CD14-positive monocyte (primary cell): Measurements from ENCODE around the gene SCN2B. TPM values are rescaled to one million over a fixed set of nuclear protein-coding genes. Genes with fewer than 3 reads are reported as not detected.

Experiments used
- DNase-seq, 3 donors: peaks; one replicate each; pipeline ENCODE4 v3.0.0-alpha.2; 2011 to 2022
- H2AFZ ChIP-seq: 2 replicates; pipeline ENCODE4 v1.6.0; 2012; ENCODE audit warnings: mild to moderate bottlenecking, low read depth, low read length, inconsistent platforms; ENCODE audit not compliant: insufficient read depth, poor library complexity, severe bottlenecking
- H3K27ac ChIP-seq, 2 donors: 1 replicate in 1 of 2; 2 replicates in 1 of 2; pipeline ENCODE4 v1.5.1; 2012 to 2013; ENCODE audit warnings: low read length in 2 of 2, control low read depth in 1 of 2, inconsistent platforms in 1 of 2, low read depth in 1 of 2, mild to moderate bottlenecking in 1 of 2
- H3K27me3 ChIP-seq, 2 donors: one replicate each; pipeline versions ENCODE4 v1.6.0 to v1.6.1; 2011 to 2013; ENCODE audit warnings: low read length in 2 of 2; ENCODE audit not compliant: control insufficient read depth in 2 of 2, insufficient read depth in 2 of 2
- H3K36me3 ChIP-seq, 2 donors: replicated peaks in 1 of 2; 1 replicate in 1 of 2; 2 replicates in 1 of 2; pipeline versions ENCODE4 v1.5.1 to v1.6.1; 2012 to 2013; ENCODE audit warnings: low read length in 2 of 2, control low read depth in 1 of 2, inconsistent platforms in 1 of 2, mild to moderate bottlenecking in 1 of 2; ENCODE audit not compliant: insufficient read depth in 2 of 2, control insufficient read depth in 1 of 2
- H3K4me1 ChIP-seq, 2 donors: 1 replicate in 1 of 2; 2 replicates in 1 of 2; pipeline versions ENCODE4 v1.5.1 to v1.6.1; 2012 to 2013; ENCODE audit warnings: low read length in 2 of 2, control low read depth in 1 of 2, inconsistent platforms in 1 of 2, mild to moderate bottlenecking in 1 of 2, moderate library complexity in 1 of 2; ENCODE audit not compliant: insufficient read depth in 2 of 2, control insufficient read depth in 1 of 2
- H3K4me2 ChIP-seq: replicated peaks from 2 replicates; pipeline ENCODE3; 2012; ENCODE audit warnings: low read length, moderate library complexity, mild to moderate bottlenecking; ENCODE audit not compliant: poor library complexity, severe bottlenecking; ENCODE audit errors: extremely low read depth
- H3K4me3 ChIP-seq, 3 experiments: fragments of 200-600 bp in 1 of 3; sonication (generic) in 1 of 3; replicated peaks in 1 of 3; 1 replicate in 2 of 3; 2 replicates in 1 of 3; pipeline ENCODE4 v1.5.1; 2011 to 2013; ENCODE audit warnings: low read length in 3 of 3, mild to moderate bottlenecking in 3 of 3, control low read depth in 2 of 3, low read depth in 2 of 3, inconsistent platforms in 1 of 3, moderate library complexity in 1 of 3
- H3K79me2 ChIP-seq: 2 replicates; pipeline ENCODE4 v1.6.0; 2012; ENCODE audit warnings: mild to moderate bottlenecking, control low read depth, inconsistent platforms, low read length, moderate library complexity; ENCODE audit not compliant: insufficient read depth
- H3K9ac ChIP-seq: 2 replicates; pipeline ENCODE4 v1.6.0; 2017; ENCODE audit warnings: low read length, mild to moderate bottlenecking; ENCODE audit not compliant: insufficient read depth, poor library complexity, severe bottlenecking
- H3K9me3 ChIP-seq, 2 donors: replicated peaks in 1 of 2; 1 replicate in 1 of 2; 2 replicates in 1 of 2; pipeline versions ENCODE4 v1.5.1 to v1.6.1; 2012 to 2013; ENCODE audit warnings: low read length in 2 of 2, control low read depth in 1 of 2; ENCODE audit not compliant: control insufficient read depth in 1 of 2, insufficient read depth in 1 of 2
- H4K20me1 ChIP-seq: 2 replicates; pipeline ENCODE4 v1.6.0; 2012; ENCODE audit warnings: mild to moderate bottlenecking, low read length, control low read depth, moderate library complexity; ENCODE audit not compliant: insufficient read depth
- H3K27ac Mint-ChIP-seq, 7 donors: one replicate each; pipeline ENCODE4 v1.8.0; 2020; ENCODE audit warnings: mild to moderate bottlenecking in 7 of 7, mixed read lengths in 7 of 7, moderate library complexity in 6 of 7, inconsistent platforms in 2 of 7
- H3K27me3 Mint-ChIP-seq, 3 donors: one replicate each; pipeline ENCODE4 v1.8.0; 2021 to 2022; ENCODE audit warnings: low read depth in 3 of 3, mild to moderate bottlenecking in 3 of 3, mixed read lengths in 3 of 3, moderate library complexity in 3 of 3, inconsistent platforms in 1 of 3
- H3K36me3 Mint-ChIP-seq, 2 donors: one replicate each; pipeline ENCODE4 v1.8.0; 2020; ENCODE audit warnings: mixed read lengths in 2 of 2, inconsistent platforms in 1 of 2, mild to moderate bottlenecking in 1 of 2
- H3K4me1 Mint-ChIP-seq: one replicate; pipeline ENCODE4 v1.8.0; 2020; ENCODE audit warnings: mild to moderate bottlenecking, mixed read lengths
- H3K4me3 Mint-ChIP-seq, 2 donors: one replicate each; pipeline ENCODE4 v1.8.0; 2020; ENCODE audit warnings: mild to moderate bottlenecking in 2 of 2, mixed read lengths in 2 of 2, moderate library complexity in 1 of 2
- H3K9me3 Mint-ChIP-seq, 7 donors: one replicate each; pipeline ENCODE4 v1.8.0; 2020 to 2022; ENCODE audit warnings: mixed read lengths in 7 of 7, mild to moderate bottlenecking in 6 of 7, moderate library complexity in 6 of 7, inconsistent platforms in 2 of 7
- WGBS: methylation state at CpG from one replicate; pipeline ENCODE4 v1.1.5; 2013; ENCODE audit warnings: missing lambda C conversion rate; ENCODE audit not compliant: insufficient coverage; 5-methylcytosine and 5-hydroxymethylcytosine counted together
- intact Hi-C, 2 donors: fragments of 100-400 bp; cut with micrococcal nuclease; formaldehyde crosslinking; loops; one replicate each; pipeline versions ENCODE4 v1.15.0 to v1.15.1; 2023
- polyA plus RNA-seq, 3 donors: library from polyadenylated mRNA; depleted of rRNA in 1 of 3; unstranded in 2 of 3; stranded (reverse) in 1 of 3; fragments of 300-500 nt in 2 of 3; fragments of >200 nt in 1 of 3; fragmentation: Illumina TruSeq in 2 of 3; gene quantifications; 1 replicate in 2 of 3; 2 replicates in 1 of 3; pipeline ENCODE4 v1.2.3, GENCODE V29; 2012 to 2021
- TF ChIP-seq, protein P1 (sequence below): fragments of 200-600 bp; IDR thresholded peaks from one replicate; pipeline ENCODE4 v1.8.0; 2022; ENCODE audit warnings: antibody characterized with exemption, mild to moderate bottlenecking

Gene SCN2B
- polyA plus RNA-seq, 3 donors: 0.01 TPM; not detected in 2

DNA sequence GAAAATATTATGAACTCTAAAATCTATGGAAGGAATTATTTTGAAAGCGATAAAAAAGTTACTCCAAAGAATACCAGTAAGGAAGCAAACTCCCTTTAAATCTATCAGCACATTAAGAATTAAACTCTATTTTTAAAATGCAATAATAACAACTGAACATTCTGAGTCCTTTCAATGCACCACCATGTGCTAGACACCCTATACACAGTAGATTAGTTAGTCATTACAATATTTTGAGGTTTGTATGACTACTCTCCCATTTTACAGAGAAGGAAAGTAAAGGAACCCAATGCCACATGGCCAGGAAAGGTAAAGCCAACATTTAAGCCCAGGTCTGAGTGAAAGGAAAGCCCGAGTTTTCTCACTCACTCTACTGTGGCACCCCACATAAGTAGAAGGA lies 30.6 kb upstream of the SCN2B start:
- Mint-ChIP-seq H3K4me1 (peaks cover 65% of the 10 kb centered on the region), H3K4me3 (peak overlapping the region in 1 of 2 donors; percentile 46), H3K9me3 (peaks cover 0 to 2% (median 0%) of the 10 kb centered on the region in 7 donors), H3K27me3 (no peaks in the 10 kb centered on the region), H3K36me3 (peaks cover 42 to 43% of the 10 kb centered on the region in 2 donors), H3K27ac (peak overlapping the region; percentile 81 to 95 (median 93))
- H3K79me2 ChIP-seq: peaks cover 62% of the 10 kb centered on the region
- intact Hi-C loops: loop anchor here in 1 of 2 donors (10.0 kb wide), 1 partner anchor 278 kb away; no protein-coding TSS in a partner anchor
- peaks cover 20% of the 10 kb centered on the region for H4K20me1 ChIP-seq
- peaks cover 84 to 89% of the 10 kb centered on the region in 2 donors for H3K36me3 ChIP-seq
- H3K4me3 ChIP-seq: peak overlapping the region in 1 of 3 experiments; percentile 60
- no peaks in the 10 kb centered on the region for H3K27me3 ChIP-seq
- no CpG with 5 or more reads among the region's 2 CpGs for WGBS
- H3K9me3 ChIP-seq: no peaks in the 10 kb centered on the region
- peak overlapping the region; percentile 65 for H3K4me2 ChIP-seq
- H3K4me1 ChIP-seq: peaks cover 63 to 72% of the 10 kb centered on the region in 2 donors
- no peak overlapping the region for H2AFZ ChIP-seq
- H3K9ac ChIP-seq: peak overlapping the region; percentile 42
- no peak for DNase-seq
- peak overlapping the region in 1 of 2 donors; percentile 84 for H3K27ac ChIP-seq
- TF ChIP-seq, protein P1, sequence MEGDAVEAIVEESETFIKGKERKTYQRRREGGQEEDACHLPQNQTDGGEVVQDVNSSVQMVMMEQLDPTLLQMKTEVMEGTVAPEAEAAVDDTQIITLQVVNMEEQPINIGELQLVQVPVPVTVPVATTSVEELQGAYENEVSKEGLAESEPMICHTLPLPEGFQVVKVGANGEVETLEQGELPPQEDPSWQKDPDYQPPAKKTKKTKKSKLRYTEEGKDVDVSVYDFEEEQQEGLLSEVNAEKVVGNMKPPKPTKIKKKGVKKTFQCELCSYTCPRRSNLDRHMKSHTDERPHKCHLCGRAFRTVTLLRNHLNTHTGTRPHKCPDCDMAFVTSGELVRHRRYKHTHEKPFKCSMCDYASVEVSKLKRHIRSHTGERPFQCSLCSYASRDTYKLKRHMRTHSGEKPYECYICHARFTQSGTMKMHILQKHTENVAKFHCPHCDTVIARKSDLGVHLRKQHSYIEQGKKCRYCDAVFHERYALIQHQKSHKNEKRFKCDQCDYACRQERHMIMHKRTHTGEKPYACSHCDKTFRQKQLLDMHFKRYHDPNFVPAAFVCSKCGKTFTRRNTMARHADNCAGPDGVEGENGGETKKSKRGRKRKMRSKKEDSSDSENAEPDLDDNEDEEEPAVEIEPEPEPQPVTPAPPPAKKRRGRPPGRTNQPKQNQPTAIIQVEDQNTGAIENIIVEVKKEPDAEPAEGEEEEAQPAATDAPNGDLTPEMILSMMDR: no peak

DNA sequence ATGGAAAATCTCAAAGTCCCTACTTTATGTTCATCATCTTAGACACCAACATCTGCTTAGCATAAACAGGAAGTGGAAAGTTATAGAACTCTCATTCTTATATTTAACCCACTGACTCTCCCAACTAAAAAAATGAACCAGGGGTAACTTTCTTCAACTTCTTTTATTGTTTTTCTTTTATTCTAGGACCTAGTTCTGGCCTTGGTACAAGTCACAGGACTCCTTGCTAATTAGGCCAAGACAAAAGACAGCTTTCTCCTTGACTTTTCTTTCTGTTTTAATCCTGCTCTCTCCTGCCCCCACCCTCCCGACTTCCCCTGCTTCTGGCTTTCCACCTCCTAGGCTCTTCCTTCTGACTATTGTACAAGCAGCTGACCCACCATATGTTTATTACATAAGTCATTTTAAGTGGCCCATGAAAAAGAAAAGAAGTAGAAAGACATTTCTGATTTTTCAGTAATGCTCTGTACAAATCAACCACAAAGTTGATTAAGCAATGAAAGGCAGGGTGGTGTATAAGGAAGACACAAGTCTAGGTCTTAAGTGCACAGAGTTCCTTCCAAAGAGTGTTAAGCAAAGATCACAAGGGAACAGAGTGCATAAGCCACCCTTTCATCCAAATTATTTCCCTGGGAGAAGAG lies 30.1 kb upstream of the SCN2B start:
- Histone ChIP-seq H3K4me3 (peak overlapping the region in 1 of 3 experiments; percentile 60), H3K4me1 (peaks cover 57 to 66% of the 10 kb centered on the region in 2 donors), H3K79me2 (peaks cover 56% of the 10 kb centered on the region), H3K9ac (peak overlapping the region; percentile 42), H3K27ac (peak overlapping the region; percentile 53 to 84), H4K20me1 (peaks cover 25% of the 10 kb centered on the region), H3K9me3 (no peaks in the 10 kb centered on the region), H2AFZ (no peak overlapping the region), H3K36me3 (peaks cover 84 to 89% of the 10 kb centered on the region in 2 donors), H3K4me2 (peak overlapping the region; percentile 65), H3K27me3 (no peaks in the 10 kb centered on the region)
- Mint-ChIP-seq H3K4me3 (peak overlapping the region; percentile 0 to 51), H3K27me3 (no peaks in the 10 kb centered on the region), H3K36me3 (peaks cover 36 to 37% of the 10 kb centered on the region in 2 donors), H3K9me3 (peaks cover 0 to 2% (median 0%) of the 10 kb centered on the region in 7 donors), H3K4me1 (peaks cover 59% of the 10 kb centered on the region), H3K27ac (peak overlapping the region; percentile 81 to 95 (median 93))
- peak; percentile 53 to 78 (median 53) for DNase-seq
- TF ChIP-seq, protein P1: no peak
- no CpG with 5 or more reads among the region's 1 CpG for WGBS
- intact Hi-C loops: loop anchor here in 1 of 2 donors (10.0 kb wide), 1 partner anchor 278 kb away; no protein-coding TSS in a partner anchor
